Measurements from ENCODE around the gene GNAZ.

GNAZ gene

DNA sequence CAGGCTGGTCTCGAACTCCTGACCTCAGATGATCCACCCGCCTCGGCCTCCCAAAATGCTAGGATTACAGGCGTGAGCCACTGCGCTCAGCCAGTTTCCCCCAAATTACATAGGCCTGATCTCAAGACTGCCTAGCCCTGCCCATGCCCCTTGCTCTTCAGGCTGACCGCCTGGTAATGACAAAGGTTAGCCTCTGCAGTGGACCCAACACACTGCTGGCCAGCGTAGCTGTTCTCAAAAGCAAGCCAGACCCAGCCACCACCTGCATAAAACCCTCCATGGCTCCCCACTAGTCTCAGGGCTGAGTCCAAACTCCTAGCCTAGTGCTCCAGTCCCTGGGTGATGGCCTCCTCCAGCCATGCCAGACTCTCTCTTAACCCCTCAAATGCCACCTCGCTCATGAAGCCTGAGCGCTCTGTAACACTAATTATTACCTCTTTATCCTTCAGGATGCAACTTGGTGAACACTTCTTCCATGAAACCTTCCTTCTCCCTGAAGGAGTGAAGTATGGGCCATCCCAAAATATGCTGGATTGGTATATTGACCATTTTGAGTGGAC lies 72.3 kb downstream of the GNAZ start:
- TF ChIP-seq, protein P1, sequence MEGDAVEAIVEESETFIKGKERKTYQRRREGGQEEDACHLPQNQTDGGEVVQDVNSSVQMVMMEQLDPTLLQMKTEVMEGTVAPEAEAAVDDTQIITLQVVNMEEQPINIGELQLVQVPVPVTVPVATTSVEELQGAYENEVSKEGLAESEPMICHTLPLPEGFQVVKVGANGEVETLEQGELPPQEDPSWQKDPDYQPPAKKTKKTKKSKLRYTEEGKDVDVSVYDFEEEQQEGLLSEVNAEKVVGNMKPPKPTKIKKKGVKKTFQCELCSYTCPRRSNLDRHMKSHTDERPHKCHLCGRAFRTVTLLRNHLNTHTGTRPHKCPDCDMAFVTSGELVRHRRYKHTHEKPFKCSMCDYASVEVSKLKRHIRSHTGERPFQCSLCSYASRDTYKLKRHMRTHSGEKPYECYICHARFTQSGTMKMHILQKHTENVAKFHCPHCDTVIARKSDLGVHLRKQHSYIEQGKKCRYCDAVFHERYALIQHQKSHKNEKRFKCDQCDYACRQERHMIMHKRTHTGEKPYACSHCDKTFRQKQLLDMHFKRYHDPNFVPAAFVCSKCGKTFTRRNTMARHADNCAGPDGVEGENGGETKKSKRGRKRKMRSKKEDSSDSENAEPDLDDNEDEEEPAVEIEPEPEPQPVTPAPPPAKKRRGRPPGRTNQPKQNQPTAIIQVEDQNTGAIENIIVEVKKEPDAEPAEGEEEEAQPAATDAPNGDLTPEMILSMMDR (IDR thresholded peaks at IDR 0.05; ENCODE audit: low read depth, low read length, missing control alignments), result no peak
- no peak overlapping the region; the same call in 1 of the 2 replicates for H3K4me3 ChIP-seq (ENCODE audit: low read depth, low read length)

DNA sequence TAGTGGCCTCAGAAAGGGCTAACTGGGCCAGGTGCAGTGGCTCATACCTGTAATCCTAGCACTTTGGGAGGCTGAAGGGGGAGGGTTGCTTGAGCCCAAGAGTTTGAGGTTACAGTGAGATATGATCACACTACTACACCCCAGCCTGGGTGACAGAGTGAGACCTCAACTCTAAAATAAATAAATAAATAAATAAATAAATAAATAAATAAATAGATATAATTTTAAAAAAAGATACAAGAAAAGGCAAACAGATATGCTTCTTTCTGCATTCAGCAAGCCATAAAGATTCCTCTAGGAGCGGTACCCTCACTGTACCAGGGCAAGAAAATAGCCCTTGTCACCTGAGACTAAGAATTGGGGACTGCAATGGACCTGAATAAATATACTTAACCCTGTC lies 72.8 kb downstream of the GNAZ start:
- TF ChIP-seq, protein P1 (IDR thresholded peaks at IDR 0.05; ENCODE audit: low read depth, low read length, missing control alignments), result no peak
- H3K4me3 ChIP-seq (ENCODE audit: low read depth, low read length), result no peak overlapping the region
- no peak for DNase-seq (ENCODE audit: low read depth)

More for the DNA sequence above, 72.3 kb downstream of the GNAZ start:
- DNase-seq (ENCODE audit: low read depth), result no peak

DNA sequence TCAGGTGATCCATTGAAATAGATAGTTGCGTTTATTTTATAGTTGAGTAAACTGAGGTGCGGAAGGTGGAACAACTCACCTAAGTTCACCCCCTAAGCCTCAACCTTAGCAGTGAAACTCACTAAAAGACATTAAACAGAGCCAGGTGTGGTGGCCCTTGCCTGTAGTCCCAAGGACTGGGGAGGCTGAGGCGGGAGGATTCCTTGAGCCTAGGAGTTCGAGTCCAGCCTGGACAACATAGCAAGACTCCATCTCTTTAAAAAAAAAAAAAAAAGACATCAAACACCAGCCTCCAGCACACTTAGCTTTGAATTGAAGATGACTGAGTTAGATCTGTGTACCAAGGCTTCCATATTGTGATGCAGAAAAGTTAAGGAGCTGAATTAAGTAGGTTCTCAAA lies 74.1 kb downstream of the GNAZ start:
- no peak overlapping the region for H3K4me3 ChIP-seq (ENCODE audit: low read depth, low read length)
- no peak for DNase-seq (ENCODE audit: low read depth)
- TF ChIP-seq, protein P1 (IDR thresholded peaks at IDR 0.05; ENCODE audit: low read depth, low read length, missing control alignments), result no peak

DNA sequence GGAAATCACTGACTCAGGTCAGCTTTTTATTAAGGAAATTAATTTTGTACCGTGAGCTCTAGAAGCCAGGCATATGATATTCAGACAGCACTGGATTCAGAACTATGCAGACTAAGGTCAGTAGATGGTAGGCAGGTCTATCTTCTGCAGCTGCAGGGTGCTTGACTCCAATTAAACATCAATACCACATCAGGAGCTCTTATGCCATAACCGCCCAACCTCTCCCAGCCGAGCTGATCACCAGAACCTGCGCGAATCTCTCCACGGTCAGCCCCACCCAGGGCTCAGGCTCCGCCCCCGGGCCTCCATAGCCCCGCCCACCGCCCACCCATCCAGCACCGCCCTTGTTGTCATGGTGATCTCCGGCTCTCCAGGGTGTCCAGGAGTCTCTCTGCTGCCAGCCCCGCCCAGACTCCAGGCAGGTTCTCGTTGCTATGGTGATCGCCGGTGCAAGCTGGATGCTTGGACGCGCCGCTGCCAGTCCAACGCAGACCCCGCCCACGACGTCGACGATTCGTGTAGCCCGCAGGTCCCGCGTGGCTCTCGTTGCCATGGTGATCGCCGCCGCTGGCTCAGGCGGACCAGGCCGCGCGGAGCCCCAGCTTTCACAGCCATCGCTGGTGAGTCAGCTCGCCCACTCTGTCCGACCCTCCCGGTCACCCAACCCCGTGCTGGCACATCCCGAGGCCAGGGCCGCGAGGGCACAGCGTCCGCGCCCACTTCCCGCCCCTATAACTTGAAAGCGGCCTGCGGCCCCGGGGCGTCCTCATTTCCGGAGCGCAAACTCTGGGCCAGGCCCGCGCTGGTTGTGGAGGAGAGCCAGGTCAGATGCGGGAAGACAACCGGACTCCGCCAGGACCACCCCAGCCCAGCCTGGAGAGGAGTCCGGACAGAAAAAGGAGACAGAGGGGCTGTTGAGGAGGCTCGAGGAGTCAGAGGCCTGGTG lies 74.9 kb downstream of the GNAZ start, which contains the start of gene RAB36:
Gene RAB36, plus strand, starts transcription at position 546 of the 946 bp plus-strand sequence. CDS start 1,140 bp downstream, outside the sequence.
- peak; percentile 79 for DNase-seq (ENCODE audit: low read depth)
- TF ChIP-seq, protein P1 (IDR thresholded peaks at IDR 0.05; ENCODE audit: low read depth, low read length, missing control alignments), result no peak
- H3K4me3 ChIP-seq (ENCODE audit: low read depth, low read length), result no peak within 1 kb of the TSS

DNA sequence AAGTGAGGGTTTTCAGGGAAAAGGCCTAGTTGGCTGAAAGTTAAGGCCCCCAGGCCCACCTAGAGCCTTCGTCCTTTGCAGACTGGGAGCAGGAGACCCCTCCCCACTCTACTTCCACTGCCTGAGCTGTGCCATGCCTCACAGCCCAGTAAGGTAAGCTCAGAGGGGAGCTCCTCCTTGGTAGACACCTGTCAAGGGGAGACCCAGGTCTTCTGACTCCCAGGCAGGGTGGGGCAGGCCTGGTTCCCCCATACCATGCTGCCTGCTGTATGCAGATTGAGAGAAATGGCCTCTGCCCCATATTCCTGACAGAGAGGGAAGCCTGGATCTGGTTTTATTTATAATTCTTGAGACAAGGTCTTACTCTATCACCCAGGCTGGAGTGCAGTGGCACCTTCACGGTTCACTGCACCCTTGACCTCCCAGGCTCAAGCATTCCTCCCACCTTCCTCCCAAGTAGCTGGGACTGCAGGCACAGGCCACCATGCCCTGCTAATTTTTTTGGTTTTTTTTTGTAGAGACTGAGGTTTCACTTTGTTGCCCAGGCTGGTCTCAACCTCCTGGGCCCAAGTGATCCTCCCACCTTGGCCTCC lies 75.7 kb downstream of the GNAZ start:
- DNase-seq (ENCODE audit: low read depth), result no peak
- TF ChIP-seq, protein P1 (IDR thresholded peaks at IDR 0.05; ENCODE audit: low read depth, low read length, missing control alignments), result no peak
- H3K4me3 ChIP-seq (ENCODE audit: low read depth, low read length), result no peak overlapping the region

DNA sequence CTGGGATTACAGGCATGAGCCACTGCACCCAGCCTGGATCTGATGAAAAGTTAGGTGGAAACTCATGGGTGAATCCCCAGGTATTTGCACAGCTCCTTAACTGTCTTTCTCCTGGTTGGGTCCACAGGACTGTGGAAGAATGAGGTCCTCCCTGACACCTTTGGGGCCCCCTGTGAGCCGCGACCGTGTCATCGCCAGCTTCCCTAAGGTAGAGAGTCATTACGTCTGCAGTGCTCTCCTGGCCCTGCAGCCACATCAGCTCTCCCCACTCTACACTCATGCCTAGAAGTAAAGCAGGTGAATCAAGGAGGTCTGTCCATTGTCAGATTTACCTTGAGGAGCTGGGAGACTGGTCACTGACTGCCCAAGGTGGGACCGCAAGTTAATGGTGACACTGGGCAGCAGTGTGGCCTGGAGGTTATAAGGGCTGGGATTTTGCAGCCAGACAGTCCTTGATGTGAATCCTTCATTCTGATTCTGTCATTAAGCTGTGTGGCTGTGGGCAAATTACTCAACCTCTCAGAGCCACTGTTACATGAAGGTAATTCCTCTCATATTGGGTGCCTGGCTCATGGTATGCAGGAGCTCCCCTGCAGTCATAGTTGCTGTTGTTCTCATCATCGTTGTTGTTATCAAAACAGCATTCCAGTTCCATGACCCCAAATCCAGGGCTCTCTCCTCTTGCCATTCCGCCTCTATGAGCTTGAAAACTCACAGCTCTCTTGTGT lies 76.3 kb downstream of the GNAZ start:
- no peak overlapping the region for H3K4me3 ChIP-seq (ENCODE audit: low read depth, low read length)
- TF ChIP-seq, protein P1 (IDR thresholded peaks at IDR 0.05; ENCODE audit: low read depth, low read length, missing control alignments), result no peak
- no peak for DNase-seq (ENCODE audit: low read depth)

Data from GM12864 (cell line).